Caco-2 (cell line): ENCODE measurements around the gene GKN1. TPM values are rescaled to one million over a fixed set of nuclear protein-coding genes. Genes with fewer than 3 reads are reported as not detected.

Experiments
- BruUV-seq: library from RNA; stranded (reverse); fragments of 400-500 nt; replicated peaks from 2 replicates; lab custom pipeline; 2021; lab: Mats Ljungman, UMichigan
- CTCF ChIA-PET: fragments of 300-600 bp; sonication (Branson Sonifier 250); formaldehyde crosslinking; loops from one replicate; lab custom pipeline; 2022; ENCODE audit warnings: antibody characterized with exemption; lab: Charles Lee
- POLR2A ChIA-PET: fragments of 300-600 bp; sonication (Branson Sonifier 250); formaldehyde crosslinking; loops from one replicate; lab custom pipeline; 2022; ENCODE audit warnings: antibody characterized with exemption; lab: Charles Lee
- DNase-seq, 2 experiments: peaks; one replicate each; pipeline versions ENCODE4 v3.0.0 to v3.0.0-alpha.2; 2020 to 2022
- H3K27me3 ChIP-seq: replicated peaks from 2 replicates; pipeline ENCODE4 v1.6.0; 2011; ENCODE audit warnings: low read length; ENCODE audit not compliant: control insufficient read depth, insufficient read depth
- H3K36me3 ChIP-seq: 2 replicates; pipeline ENCODE4 v1.5.1; 2011; ENCODE audit warnings: low read length; ENCODE audit not compliant: control insufficient read depth, insufficient read depth
- H3K4me1 ChIP-seq: fragments of 250-450 bp; sonication (Bioruptor Pico); 2 replicates; pipeline ENCODE4 v1.5.1; 2020; ENCODE audit warnings: mild to moderate bottlenecking
- H3K4me3 ChIP-seq: 2 replicates; pipeline ENCODE4 v1.5.1; 2011; ENCODE audit warnings: low read depth, mild to moderate bottlenecking, control low read depth, low read length
- H3K9me3 ChIP-seq: fragments of 250-450 bp; sonication (Bioruptor Pico); 2 replicates; pipeline ENCODE4 v1.5.1; 2020; ENCODE audit warnings: mild to moderate bottlenecking, moderate library complexity
- H3K27ac Mint-ChIP-seq: one replicate; pipeline ENCODE4 v1.8.0; 2022; ENCODE audit warnings: mixed read lengths; ENCODE audit not compliant: unreplicated experiment
- H3K27me3 Mint-ChIP-seq: one replicate; pipeline ENCODE4 v1.8.0; 2022; ENCODE audit warnings: mixed read lengths; ENCODE audit not compliant: insufficient read depth, unreplicated experiment
- H3K36me3 Mint-ChIP-seq: one replicate; pipeline ENCODE4 v1.8.0; 2022; ENCODE audit warnings: mild to moderate bottlenecking, mixed read lengths; ENCODE audit not compliant: insufficient read depth, unreplicated experiment
- H3K4me1 Mint-ChIP-seq: one replicate; pipeline ENCODE4 v1.8.0; 2022; ENCODE audit warnings: low read depth, mixed read lengths; ENCODE audit not compliant: unreplicated experiment
- H3K4me3 Mint-ChIP-seq: one replicate; pipeline ENCODE4 v1.8.0; 2022; ENCODE audit warnings: mild to moderate bottlenecking, moderate library complexity, mixed read lengths; ENCODE audit not compliant: unreplicated experiment
- H3K9me3 Mint-ChIP-seq: one replicate; pipeline ENCODE4 v1.8.0; 2022; ENCODE audit warnings: mixed read lengths; ENCODE audit not compliant: unreplicated experiment
- CTCF ChIP-seq, 2 experiments: fragments of 200-600 bp in 1 of 2; IDR thresholded peaks; 1 replicate in 1 of 2; 2 replicates in 1 of 2; pipeline versions ENCODE4 v1.5.1 to v1.8.0; 2011 to 2022; ENCODE audit warnings: antibody characterized with exemption in 1 of 2, control low read depth in 1 of 2, inconsistent platforms in 1 of 2, low read depth in 1 of 2, low read length in 1 of 2, mild to moderate bottlenecking in 1 of 2, moderate library complexity in 1 of 2; ENCODE audit not compliant: insufficient read depth in 1 of 2, severe bottlenecking in 1 of 2, unreplicated experiment in 1 of 2
- intact Hi-C: fragments of 100-400 bp; cut with micrococcal nuclease; formaldehyde crosslinking; loops from one replicate; pipeline ENCODE4 v1.10.0; 2022; ENCODE audit not compliant: unreplicated experiment
- total RNA-seq: library from RNA; stranded (reverse); gene quantifications from 2 replicates; pipeline ENCODE4 v1.2.3, GENCODE V29; 2022

Gene GKN1
- total RNA-seq, 1 experiment from 2014 or later: not detected

- Mint-ChIP-seq H3K27me3 (peaks cover 11% of the 10 kb centered on the region), H3K36me3 (no peaks in the 10 kb centered on the region), H3K9me3 (no peaks in the 10 kb centered on the region), H3K4me1 (no peaks in the 10 kb centered on the region), H3K4me3 (no peak overlapping the region), H3K27ac (no peak overlapping the region)
- CTCF ChIA-PET: no interaction called here
- H3K4me3 ChIP-seq: no peak overlapping the region
- no peaks in the 10 kb centered on the region for H3K9me3 ChIP-seq
- intact Hi-C loops: no loop called here
- DNase-seq: no peak
- no peaks in the 10 kb centered on the region for H3K4me1 ChIP-seq
- no peaks in the 10 kb centered on the region for H3K27me3 ChIP-seq
- no peak for TF ChIP-seq CTCF (IDR thresholded peaks at IDR 0.05; ENCODE audit: insufficient read depth in 1 of 2, low read depth in 1 of 2, low read length in 1 of 2, severe bottlenecking in 1 of 2, unreplicated experiment in 1 of 2)
- no TSS peak for BruUV-seq
- H3K36me3 ChIP-seq: no peaks in the 10 kb centered on the region
- POLR2A ChIA-PET: no interaction called here
These were observed 43.2 kb upstream of the GKN1 start for GRCh38 chr2:68931149-68931711.

GRCh38 chr2:68931799-68932198 is 42.6 kb upstream of the GKN1 start:
- Histone ChIP-seq H3K4me3 (no peak overlapping the region), H3K36me3 (no peaks in the 10 kb centered on the region), H3K9me3 (no peaks in the 10 kb centered on the region), H3K27me3 (no peaks in the 10 kb centered on the region), H3K4me1 (no peaks in the 10 kb centered on the region)
- POLR2A ChIA-PET: no interaction called here
- H3K4me1 Mint-ChIP-seq: no peaks in the 10 kb centered on the region
- DNase-seq: no peak
- BruUV-seq: no TSS peak
- peaks cover 11% of the 10 kb centered on the region for H3K27me3 Mint-ChIP-seq
- no peaks in the 10 kb centered on the region for H3K9me3 Mint-ChIP-seq
- intact Hi-C loops: no loop called here
- TF ChIP-seq CTCF (IDR thresholded peaks at IDR 0.05; ENCODE audit: insufficient read depth in 1 of 2, low read depth in 1 of 2, low read length in 1 of 2, severe bottlenecking in 1 of 2, unreplicated experiment in 1 of 2): no peak
- H3K4me3 Mint-ChIP-seq: no peak overlapping the region
- H3K36me3 Mint-ChIP-seq: no peaks in the 10 kb centered on the region
- no peak overlapping the region for H3K27ac Mint-ChIP-seq
- CTCF ChIA-PET: no interaction called here

GRCh38 chr2:68932402-68932801 is 42.0 kb upstream of the GKN1 start:
- no peak overlapping the region for H3K27ac Mint-ChIP-seq
- DNase-seq: no peak
- no peak overlapping the region for H3K4me3 Mint-ChIP-seq
- BruUV-seq: no TSS peak
- Histone ChIP-seq H3K9me3 (no peaks in the 10 kb centered on the region), H3K4me3 (no peak overlapping the region), H3K27me3 (no peaks in the 10 kb centered on the region), H3K36me3 (no peaks in the 10 kb centered on the region), H3K4me1 (no peaks in the 10 kb centered on the region)
- H3K9me3 Mint-ChIP-seq: no peaks in the 10 kb centered on the region
- TF ChIP-seq CTCF (IDR thresholded peaks at IDR 0.05; ENCODE audit: insufficient read depth in 1 of 2, low read depth in 1 of 2, low read length in 1 of 2, severe bottlenecking in 1 of 2, unreplicated experiment in 1 of 2): no peak
- CTCF ChIA-PET: interaction anchor here (1.6 kb wide), 1 partner anchor 11 kb away, joined by 5 read pairs; no protein-coding TSS in a partner anchor
- H3K36me3 Mint-ChIP-seq: no peaks in the 10 kb centered on the region
- POLR2A ChIA-PET: no interaction called here
- H3K4me1 Mint-ChIP-seq: no peaks in the 10 kb centered on the region
- H3K27me3 Mint-ChIP-seq: peaks cover 11% of the 10 kb centered on the region
- intact Hi-C loops: no loop called here
